AG04450 (cell line): ENCODE results near the gene FRS2. TPM values are rescaled to one million over a fixed set of nuclear protein-coding genes. Genes with fewer than 3 reads are reported as not detected.
A peak's percentile ranks its signal among the peaks of the same experiment; 100 is the strongest.

ENCODE experiments used
- CTCF ChIA-PET: fragments of 300-600, 350-600 bp; formaldehyde crosslinking; extraction: SDS; loops from one replicate; lab custom pipeline; 2022; ENCODE audit warnings: antibody characterized with exemption, inconsistent platforms; lab: Charles Lee
- POLR2A ChIA-PET: fragments of 350-600 bp; formaldehyde crosslinking; extraction: SDS; loops from one replicate; lab custom pipeline; 2021; ENCODE audit warnings: antibody characterized with exemption, inconsistent platforms; lab: Yijun Ruan, JAX
- DNase-seq: peaks from one replicate; pipeline ENCODE4 v3.0.0-alpha.2; 2011; ENCODE audit warnings: low read depth, low spot score
- H3K27ac ChIP-seq: one replicate; pipeline ENCODE4 v1.5.1; 2012; ENCODE audit warnings: low read depth, low read length, control low read depth
- H3K27me3 ChIP-seq: one replicate; pipeline ENCODE4 v1.6.0; 2012; ENCODE audit warnings: low read length; ENCODE audit not compliant: control insufficient read depth, insufficient read depth
- H3K4me3 ChIP-seq: 2 replicates; pipeline ENCODE4 v1.5.1; 2011; ENCODE audit warnings: mild to moderate bottlenecking, low read depth, low read length, control low read depth
- H3K9me3 ChIP-seq: 2 replicates; pipeline ENCODE4 v1.5.1; 2012; ENCODE audit warnings: low read length; ENCODE audit not compliant: control insufficient read depth, insufficient read depth
- CTCF ChIP-seq: IDR thresholded peaks from 2 replicates; pipeline ENCODE4 v1.5.1; 2011; ENCODE audit warnings: low read depth, low read length, control low read depth, inconsistent platforms
- polyA plus RNA-seq: library from polyadenylated mRNA; depleted of rRNA; stranded (reverse); fragments of >200 nt; gene quantifications from 2 replicates; pipeline ENCODE4 v1.2.3, GENCODE V29; 2011

FRS2 gene
- polyA plus RNA-seq, 1 experiment, result 41.9 TPM

DNA sequence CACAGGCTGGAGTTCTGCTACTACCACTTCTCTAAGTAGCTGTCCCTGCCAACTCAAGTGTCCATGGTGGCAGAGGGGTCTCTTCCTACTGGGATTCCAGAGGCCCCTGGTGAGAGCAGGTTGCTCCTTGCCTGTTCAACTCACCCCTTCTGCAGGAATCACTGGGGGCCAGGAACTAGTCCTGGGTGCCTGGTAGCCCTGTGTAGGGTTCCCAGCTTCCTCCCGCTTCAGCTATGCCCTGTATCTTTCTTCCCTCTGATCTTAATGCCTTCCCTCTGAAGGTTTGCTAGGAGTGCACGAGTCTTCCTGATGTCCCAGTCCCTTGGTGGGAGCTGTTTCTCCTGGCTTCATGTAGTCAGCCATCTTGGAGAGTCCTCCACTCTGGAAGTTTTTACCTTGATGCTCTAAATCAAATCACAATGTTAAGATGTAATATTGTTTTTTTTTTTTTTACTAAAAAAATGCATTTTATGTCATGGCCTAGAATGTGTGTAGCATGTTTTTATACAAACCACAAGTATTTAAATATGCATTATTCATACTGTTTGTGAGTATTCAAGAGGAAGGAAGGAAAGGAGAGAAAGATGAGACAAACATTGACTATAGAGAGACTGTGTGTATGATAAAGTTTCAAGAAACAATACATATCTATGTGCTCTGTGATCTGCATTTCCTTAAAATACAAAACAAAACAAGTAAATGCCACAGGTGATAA lies 54.7 kb downstream of the FRS2 start:
- H3K4me3 ChIP-seq, result no peak overlapping the region
- TF ChIP-seq CTCF, result no peak
- POLR2A ChIA-PET, result interaction anchor here (0.7 to 0.8 kb wide), 3 partner anchors 10 to 162 kb away, joined by 3 to 4 read pairs (median 3); no protein-coding TSS in a partner anchor
- H3K27ac ChIP-seq, result peak overlapping the region; percentile 54
- H3K9me3 ChIP-seq, result peaks cover 12% of the 10 kb centered on the region
- CTCF ChIA-PET, result interaction anchor here (0.7 kb wide), 1 partner anchor 502 kb away, joined by 3 read pairs; no protein-coding TSS in a partner anchor
- DNase-seq, result no peak
- no peaks in the 10 kb centered on the region for H3K27me3 ChIP-seq

GRCh38 chr12:69527506-69528272 lies 57.5 kb downstream of the FRS2 start:
- DNase-seq, result peak; percentile 59
- ChIA-PET CTCF (interaction anchor here (0.8 kb wide), 1 partner anchor 28 kb away, joined by 3 read pairs; no protein-coding TSS in a partner anchor), POLR2A (interaction anchor here (0.7 kb wide), 1 partner anchor 57 kb away, joined by 3 read pairs; no protein-coding TSS in a partner anchor)
- Histone ChIP-seq H3K4me3 (no peak overlapping the region), H3K9me3 (peaks cover 9% of the 10 kb centered on the region), H3K27ac (peak overlapping the region; percentile 63), H3K27me3 (no peaks in the 10 kb centered on the region)
- no peak for TF ChIP-seq CTCF

DNA sequence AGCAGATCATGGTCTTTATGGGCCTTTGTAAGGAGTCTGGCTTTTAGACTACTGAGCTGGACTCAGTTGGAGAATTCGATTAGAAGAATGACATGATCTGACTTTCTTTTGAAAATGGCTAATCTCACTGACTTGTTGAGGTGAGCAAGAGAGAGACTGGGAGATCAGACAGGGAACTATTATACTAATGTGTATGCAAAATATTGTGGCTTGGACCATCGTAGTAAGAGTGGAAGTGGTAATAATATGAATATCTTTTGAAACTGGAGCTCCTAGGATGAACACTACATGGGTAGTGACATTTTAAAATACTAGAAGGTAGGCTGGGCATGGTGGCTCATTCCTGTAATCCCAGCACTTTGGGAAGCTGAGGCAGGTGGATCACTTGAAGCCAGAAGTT lies 58.8 kb downstream of the FRS2 start:
- Histone ChIP-seq H3K27ac (no peak overlapping the region), H3K9me3 (peaks cover 4% of the 10 kb centered on the region; the same call in 1 of the 2 replicates), H3K27me3 (no peaks in the 10 kb centered on the region), H3K4me3 (no peak overlapping the region)
- ChIA-PET CTCF (interaction anchor here (1.1 to 1.2 kb wide), 2 partner anchors 14 to 42 kb away, joined by 3 to 5 read pairs; no protein-coding TSS in a partner anchor), POLR2A (no interaction called here)
- no peak for DNase-seq
- TF ChIP-seq CTCF, result no peak

DNA sequence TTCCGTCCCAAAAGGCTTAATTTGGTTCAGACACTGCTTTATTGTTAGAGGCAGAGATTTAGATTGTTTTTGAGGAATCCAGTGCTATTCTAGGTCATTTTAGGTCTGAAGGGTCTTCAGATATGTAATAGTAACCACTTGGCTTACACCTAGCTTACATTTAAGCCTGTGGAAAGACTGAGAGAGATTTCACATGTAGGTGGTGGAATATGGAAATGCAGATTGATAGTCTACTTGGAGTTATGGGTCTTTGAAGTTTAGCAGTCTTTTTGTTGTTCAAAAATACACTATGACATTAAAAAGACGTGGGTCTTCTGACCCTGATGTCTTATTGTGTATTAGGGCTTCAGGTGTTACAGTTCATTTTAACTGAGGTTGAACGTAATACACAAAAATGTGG lies 63.7 kb downstream of the FRS2 start:
- no peaks in the 10 kb centered on the region for H3K9me3 ChIP-seq
- H3K4me3 ChIP-seq, result no peak overlapping the region
- no peak for DNase-seq
- ChIA-PET CTCF (interaction anchor here (0.6 kb wide), 1 partner anchor 44 kb away, joined by 3 read pairs; no protein-coding TSS in a partner anchor), POLR2A (interaction anchor here (0.8 to 1.4 kb wide), 4 partner anchors 20 to 63 kb away, joined by 3 to 9 read pairs (median 4); partner anchors contain the start of gene FRS2)
- H3K27me3 ChIP-seq, result no peaks in the 10 kb centered on the region
- no peak overlapping the region for H3K27ac ChIP-seq
- TF ChIP-seq CTCF, result no peak
